Measurements from ENCODE around the gene RBM12.

The RBM12 gene

DNA sequence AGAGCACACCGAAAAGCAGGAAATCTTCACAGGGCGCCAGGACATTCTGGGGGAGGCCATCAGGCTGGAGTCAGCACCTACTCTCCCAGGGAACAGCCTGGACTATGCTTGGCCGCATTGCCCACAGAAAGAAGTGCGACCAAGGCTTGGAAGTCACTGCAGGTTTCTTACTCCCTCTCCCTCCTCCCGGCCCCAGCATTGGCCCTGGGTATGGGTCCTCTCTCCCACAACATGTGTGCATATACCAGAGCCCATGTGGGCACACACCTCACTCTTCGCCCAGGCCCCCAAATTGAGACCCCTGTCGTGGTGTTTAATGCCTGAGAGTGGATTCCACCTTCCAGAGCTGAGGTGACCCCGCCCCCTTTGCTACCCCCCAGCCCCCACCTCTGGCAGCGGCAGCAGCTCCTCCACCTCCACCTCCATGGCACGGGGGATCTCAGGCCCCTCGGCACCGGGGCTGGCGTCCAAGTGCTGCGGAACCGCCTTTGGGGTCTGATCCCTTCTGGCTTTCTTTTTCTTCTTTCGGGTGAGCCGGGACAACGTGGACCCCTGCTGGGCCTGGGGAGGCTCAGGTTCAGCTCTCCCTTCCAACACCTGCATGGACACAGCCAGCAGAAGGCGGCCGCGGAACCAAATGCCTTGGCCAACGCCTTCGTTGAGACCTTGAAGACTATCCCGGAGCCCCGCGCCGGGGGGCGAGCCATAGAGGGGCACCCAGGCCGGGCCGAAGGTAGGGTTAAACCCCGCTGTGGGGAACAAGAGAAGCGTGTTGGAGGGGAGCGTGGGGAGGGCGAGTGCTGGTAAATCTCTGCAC is 64.3 kb downstream of the RBM12 start:
- no peak for DNase-seq (ENCODE audit: low read depth, low spot score)

DNA sequence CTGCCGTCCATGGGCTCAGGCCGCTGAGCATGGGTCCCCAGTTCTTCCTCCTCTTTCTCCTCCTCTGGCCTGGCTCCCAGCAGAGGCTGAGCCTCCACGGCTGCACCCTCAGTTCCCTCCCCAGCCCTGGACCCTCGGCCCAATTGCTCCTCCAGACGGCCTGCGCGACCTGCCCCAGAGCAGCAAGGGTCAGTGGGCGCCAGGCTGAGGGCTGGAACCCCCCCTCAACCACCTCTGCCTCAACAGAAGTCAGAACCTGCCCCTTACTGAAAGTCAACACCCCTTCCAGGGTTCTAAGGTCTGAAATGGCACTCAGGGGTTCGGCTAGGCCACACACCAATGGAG is 65.0 kb downstream of the RBM12 start:
- no peak for DNase-seq (ENCODE audit: low read depth, low spot score)
